HG03521 (cell line): ENCODE results near the gene LRRC37A3.
A peak's percentile ranks its signal among the peaks of the same experiment; 100 is the strongest.
"Not testable (repeated sequence)": the region's sequence is repeated elsewhere in the genome, so short reads cannot be mapped to it uniquely, and the experiment has no call there.

Experiments used
- ATAC-seq: cut with Tn5 transposase; IDR thresholded peaks from one replicate; pipeline ENCODE4 v1.9.1; 2021; ENCODE audit warnings: mild to moderate bottlenecking, moderate library complexity; ENCODE audit not compliant: unreplicated experiment

LRRC37A3 gene

DNA sequence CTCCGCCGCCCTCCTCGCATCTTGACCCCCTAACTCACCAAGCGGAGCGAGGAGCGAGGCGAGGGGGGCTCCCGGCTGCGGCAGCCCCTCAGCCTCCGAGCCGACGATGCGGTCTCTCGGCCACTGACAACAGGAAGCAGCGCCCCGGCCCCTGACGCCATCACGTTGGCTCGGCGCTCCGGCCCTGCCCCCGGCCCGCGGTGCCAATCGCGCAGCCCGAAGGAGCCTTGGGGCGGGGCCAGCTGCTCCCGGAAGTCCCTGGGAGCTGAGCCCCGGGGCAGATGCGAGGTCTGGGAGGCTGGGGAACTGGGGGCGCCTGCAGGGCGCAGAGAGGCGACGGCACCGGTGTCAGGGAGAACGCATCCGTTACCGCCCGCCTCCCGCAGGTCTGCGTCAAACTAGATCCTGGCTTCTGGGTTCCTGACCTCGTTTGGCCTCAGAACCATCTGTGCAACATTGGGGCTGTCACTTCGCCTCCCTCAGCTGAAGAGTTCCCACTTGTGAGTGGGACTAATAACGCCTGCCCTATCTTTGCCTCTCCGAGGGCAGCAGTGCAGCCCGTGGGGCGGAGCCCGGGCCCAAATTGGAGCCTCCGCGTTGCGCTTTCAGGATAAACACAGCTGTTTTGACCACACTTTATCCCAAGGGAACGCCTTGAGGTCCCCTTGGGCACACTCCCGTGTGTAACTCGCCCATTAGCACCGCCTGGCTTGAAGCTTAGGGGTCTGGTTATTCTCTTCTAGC lies 82.1 kb downstream of the LRRC37A3 start:
- peak; percentile 96 for ATAC-seq

DNA sequence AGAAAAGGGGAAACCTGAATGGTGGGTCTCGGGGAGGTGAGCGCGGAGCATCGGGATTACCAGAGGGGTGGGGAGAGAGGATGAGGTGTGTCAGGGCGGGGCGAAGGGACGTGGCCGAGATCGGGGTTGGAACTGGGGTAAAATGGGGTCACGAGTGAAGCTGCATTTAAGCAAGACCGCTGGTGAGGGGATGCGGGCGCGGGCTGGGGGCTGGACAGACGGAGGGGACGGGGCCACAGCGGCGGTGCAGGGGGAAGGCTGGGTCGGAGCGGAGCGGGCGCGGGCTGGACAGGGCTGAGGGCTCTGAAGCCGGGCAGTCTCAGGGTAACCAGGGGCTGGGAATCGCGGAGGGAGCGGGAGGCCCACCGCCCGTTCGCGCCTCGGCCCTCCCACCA lies 82.7 kb downstream of the LRRC37A3 start:
- peak; percentile 23 for ATAC-seq

DNA sequence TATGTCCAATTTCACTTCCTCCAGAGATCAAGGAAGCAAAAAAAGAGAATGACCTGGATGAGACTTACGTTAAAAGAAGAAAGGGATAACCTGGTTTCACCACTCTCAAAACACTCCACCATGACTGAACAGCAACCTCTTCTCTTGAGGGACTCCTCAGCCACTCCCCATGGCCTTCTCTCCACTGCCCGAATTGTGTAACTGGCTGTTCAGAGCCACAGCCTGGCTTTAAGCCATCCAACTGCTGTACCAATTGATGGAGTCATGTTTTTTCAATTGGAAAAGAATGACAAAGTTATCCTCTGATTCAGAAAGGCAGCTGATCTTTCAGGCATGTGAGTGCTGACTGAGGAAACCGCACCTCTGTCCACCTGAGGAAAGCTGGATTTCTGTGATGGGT lies 85.2 kb downstream of the LRRC37A3 start:
- not testable (repeated sequence) for ATAC-seq

DNA sequence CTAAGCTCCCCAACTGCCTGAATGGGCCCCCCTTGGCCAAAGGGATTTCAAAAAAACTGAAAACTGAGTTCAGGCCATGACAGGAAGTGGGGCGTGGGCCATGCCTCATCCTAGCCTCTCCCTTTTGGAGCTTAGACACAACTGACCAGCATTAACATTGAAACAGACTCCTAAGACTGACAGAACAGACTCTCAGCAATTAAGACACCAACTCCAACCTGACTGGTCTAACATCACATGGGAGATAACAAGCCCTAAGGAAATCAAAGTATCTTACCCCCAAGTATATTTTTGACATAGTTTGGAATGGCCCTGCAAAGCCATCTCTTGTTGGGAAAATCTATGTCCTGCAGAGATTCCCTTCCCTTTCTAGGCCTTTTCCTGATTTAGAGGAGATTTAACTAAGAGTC lies 88.6 kb downstream of the LRRC37A3 start:
- ATAC-seq, result not testable (repeated sequence)

DNA sequence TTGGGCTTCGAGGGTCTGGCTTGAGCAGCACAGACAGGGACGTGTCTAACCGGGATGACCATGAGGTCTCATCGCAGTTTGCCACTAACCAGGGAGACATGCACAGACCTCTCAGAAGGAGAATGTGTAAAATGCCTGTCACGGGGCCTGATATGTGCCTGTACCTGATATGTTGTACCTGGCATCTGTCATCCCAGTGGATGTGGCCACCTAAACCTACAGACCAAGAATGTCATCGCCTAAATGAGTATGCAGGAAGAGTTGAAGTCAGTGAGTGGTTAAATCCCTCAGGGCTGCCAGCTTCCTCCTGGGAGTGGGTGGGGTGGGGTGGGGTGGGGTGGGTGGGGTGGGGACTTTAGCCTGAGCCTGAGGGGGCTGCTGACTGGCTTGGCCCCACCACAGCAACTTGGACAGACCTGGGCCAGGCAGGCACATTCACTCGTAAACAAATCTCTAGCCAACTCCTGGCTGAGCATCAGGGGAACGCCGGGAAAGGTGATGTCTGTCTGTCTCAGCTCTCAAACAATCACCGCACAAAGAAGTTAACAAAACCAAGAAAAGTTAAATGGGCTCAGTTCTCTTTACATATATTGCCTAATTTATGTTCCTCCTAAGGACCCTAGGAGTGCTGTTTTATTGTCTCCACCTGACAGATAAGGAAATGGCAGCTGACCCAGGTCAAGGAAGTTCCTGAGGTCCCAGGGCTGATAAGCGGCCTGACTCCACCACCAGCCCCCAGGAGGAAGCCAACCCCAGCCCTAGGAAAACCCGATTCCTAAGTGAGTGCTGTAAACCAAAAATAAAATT lies 89.3 kb downstream of the LRRC37A3 start:
- not testable (repeated sequence) for ATAC-seq

DNA sequence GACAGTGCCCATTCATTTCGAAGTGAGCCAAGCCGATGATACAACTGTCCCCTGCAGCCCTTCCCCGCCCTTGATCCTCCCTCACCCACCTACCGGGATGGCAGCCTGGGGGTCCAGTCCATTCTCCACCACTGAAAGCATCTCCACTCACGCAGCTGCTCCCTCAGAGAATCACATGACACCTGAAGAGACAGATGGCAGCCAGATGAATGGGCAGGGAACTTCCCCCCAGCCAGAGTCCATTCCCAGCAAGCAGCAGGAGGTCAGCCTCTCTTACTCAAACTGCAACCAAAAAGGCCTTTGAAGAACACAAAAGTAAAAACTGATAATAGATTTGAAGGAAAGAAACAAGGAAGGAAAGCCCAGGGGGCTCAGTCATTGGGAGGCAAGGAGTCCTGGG lies 90.2 kb downstream of the LRRC37A3 start:
- not testable (repeated sequence) for ATAC-seq

DNA sequence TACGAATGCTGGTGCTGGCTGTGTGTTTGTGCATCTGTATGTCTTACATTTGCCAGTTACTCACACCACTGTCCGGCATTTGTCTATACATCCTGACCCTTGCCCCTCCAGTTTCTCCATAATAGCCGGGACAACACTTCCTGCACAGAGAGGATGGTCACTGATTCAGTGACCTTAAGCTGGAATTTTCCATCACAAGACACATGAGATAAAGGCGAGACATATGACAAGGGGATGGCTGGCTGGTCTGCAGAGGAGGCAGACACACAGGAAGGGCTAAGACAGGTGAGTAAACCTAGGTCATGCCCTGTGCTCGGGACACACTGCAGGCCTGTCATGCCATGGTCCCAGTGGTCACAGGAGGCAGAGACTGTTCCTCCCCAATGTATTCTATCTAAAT lies 100.4 kb downstream of the LRRC37A3 start:
- not testable (repeated sequence) for ATAC-seq

DNA sequence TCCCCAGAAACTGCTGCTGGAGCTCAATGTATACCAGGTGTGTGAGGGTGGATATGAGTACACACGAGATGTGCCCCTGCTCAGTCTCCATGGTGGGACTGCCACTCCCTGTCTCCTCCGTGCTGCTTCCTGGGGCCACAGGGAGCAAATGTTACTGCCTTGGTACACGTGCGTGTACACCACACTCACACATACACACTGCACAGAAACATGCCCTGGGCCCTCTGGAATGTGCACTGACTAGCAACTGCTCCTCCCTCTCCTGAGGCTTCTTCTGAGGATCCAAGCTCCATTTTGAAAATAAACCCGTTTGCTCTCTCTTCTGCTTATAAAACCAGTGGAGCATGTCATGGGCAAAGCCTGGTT lies 103.5 kb downstream of the LRRC37A3 start:
- ATAC-seq, result not testable (repeated sequence)

DNA sequence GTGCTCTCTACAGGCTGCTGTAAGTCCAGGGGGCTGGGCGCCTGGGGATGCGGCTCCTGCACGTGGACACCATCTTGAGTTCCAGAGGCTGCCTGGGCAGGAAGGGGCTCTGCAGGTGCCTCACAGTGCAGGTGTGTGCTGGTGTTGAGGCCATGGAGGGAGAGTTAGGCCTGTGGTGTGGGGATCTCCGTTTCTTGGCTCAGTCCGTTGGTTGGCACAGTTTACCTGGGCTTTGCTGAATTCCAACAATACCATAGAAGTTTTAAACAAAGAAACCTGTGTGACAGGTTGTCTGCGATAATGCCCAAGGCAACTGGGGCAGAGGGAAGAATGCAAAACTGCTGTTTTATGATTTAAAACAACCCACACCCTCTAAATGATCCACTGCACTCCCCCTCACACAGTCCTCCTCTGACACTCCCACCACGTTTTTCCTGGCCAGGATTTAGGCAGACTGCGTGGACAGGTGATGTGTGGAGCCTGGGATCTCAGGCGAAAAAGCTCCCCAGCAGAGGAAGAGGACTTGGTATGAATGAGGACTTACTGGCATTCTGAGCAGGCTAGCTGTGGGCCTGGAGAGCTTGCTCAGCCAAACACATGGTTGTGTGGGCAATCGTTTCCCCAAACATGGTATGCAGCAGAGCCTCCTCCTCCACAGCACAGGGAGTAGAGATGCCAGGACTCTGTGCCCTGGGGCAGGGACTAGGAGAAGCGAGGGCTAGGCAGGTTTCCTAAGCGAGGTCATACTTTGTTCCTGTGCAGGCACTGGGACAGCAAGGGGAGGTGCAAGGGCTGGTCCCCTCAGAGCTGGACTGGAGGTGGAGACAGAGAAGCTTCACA lies 104.1 kb downstream of the LRRC37A3 start:
- not testable (repeated sequence) for ATAC-seq

DNA sequence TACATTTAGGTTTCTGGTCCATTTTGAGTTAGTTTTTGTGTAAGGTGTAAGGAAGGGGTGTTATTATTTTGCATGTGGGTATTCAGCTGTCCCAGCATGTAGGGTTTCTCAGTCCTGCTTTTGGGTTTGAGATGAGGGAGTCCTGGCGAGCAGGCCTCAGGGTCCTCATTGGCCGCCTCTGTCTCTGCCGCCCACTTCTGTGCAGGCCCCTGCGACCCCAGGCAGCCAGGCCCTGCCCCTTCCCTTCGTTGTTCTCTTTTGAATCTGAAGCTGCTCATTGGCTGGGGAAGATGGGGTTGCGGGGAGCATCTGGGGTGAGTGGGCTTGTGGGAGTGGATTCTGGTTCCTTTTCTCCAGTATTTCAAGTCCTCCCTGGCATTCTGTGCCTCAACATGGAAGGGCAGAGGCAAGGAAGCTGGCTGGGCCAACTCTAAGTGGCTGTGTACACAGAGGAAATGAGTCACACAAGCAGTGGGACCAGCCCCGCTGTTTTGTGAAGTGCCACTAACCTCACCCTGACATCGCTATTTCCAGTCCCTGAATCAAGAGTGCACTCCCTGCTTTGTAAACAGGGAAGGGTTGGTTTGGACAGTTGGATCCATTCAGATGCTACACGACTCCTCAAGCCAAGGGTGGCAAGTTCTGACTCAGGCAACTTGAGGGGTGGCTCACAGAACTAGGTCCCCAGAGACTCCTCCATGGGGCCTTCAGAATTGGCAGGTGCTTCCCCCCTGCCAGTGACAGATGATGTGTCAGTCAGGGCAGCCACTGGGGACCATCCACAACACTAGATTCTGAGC lies 110.9 kb downstream of the LRRC37A3 start:
- peak; percentile 87 for ATAC-seq
